HG03175 (cell line): ENCODE results near the gene OR56B4.
"Not testable (repeated sequence)": the region's sequence is repeated elsewhere in the genome, so short reads cannot be mapped to it uniquely, and the experiment has no call there.

Experiments
- ATAC-seq: cut with Tn5 transposase; IDR thresholded peaks from one replicate; pipeline ENCODE4 v1.9.1; 2021; ENCODE audit warnings: mild to moderate bottlenecking, moderate library complexity; ENCODE audit not compliant: unreplicated experiment

OR56B4 gene

GRCh38 chr11:6107384-6107783 is at the start of gene OR56B4:
TSS of gene OR56B4 (plus strand) at chr11:6107684. CDS start at chr11:6107779, 95 bp downstream.
- ATAC-seq: not testable (repeated sequence)

- no peak for ATAC-seq
These were observed 46.0 kb upstream of the OR56B4 start for GRCh38 chr11:6061475-6061874.

- no peak for ATAC-seq
These were observed 44.7 kb upstream of the OR56B4 start for GRCh38 chr11:6062691-6063358.

GRCh38 chr11:6067502-6067901 is 40.0 kb upstream of the OR56B4 start:
- ATAC-seq: no peak

- not testable (repeated sequence) for ATAC-seq
These were observed 31.0 kb upstream of the OR56B4 start for GRCh38 chr11:6076443-6076842.

- ATAC-seq: no peak
These were observed 29.8 kb upstream of the OR56B4 start for GRCh38 chr11:6077723-6078122.

GRCh38 chr11:6079463-6079862 is 28.0 kb upstream of the OR56B4 start:
- no peak for ATAC-seq

- no peak for ATAC-seq
These were observed 24.4 kb upstream of the OR56B4 start for GRCh38 chr11:6083129-6083528.

GRCh38 chr11:6084587-6084986 is 22.9 kb upstream of the OR56B4 start:
- ATAC-seq: no peak

- ATAC-seq: no peak
These were observed 13.3 kb upstream of the OR56B4 start for GRCh38 chr11:6094186-6094585.

- no peak for ATAC-seq
These were observed 11.7 kb upstream of the OR56B4 start for GRCh38 chr11:6095798-6096197.

- ATAC-seq: peak; percentile 60
These were observed 11.1 kb upstream of the OR56B4 start for GRCh38 chr11:6096417-6096816.

- no peak for ATAC-seq
These were observed 7.9 kb upstream of the OR56B4 start for GRCh38 chr11:6099577-6099976.

GRCh38 chr11:6110011-6110410 is 2.5 kb downstream of the OR56B4 start:
- ATAC-seq: no peak

- no peak for ATAC-seq
These were observed 4.2 kb downstream of the OR56B4 start for GRCh38 chr11:6111673-6112072.

GRCh38 chr11:6116638-6117037 is 9.2 kb downstream of the OR56B4 start:
- no peak for ATAC-seq

GRCh38 chr11:6124245-6124644 is 16.8 kb downstream of the OR56B4 start:
- ATAC-seq: no peak

- ATAC-seq: no peak
These were observed 20.4 kb downstream of the OR56B4 start for GRCh38 chr11:6127881-6128280.

GRCh38 chr11:6129011-6129410 is 21.5 kb downstream of the OR56B4 start:
- no peak for ATAC-seq

GRCh38 chr11:6129635-6130034 is 22.2 kb downstream of the OR56B4 start:
- ATAC-seq: no peak

GRCh38 chr11:6132431-6132830 is 24.9 kb downstream of the OR56B4 start:
- ATAC-seq: no peak

GRCh38 chr11:6135936-6136335 is 28.5 kb downstream of the OR56B4 start:
- ATAC-seq: not testable (repeated sequence)

- ATAC-seq: no peak
These were observed 35.5 kb downstream of the OR56B4 start for GRCh38 chr11:6142936-6143335.
